Epidermal melanocyte (primary cell): Measurements from ENCODE around the gene LTO1.
A peak's percentile ranks its signal among the peaks of the same experiment; 100 is the strongest.

Experiments used
- DNase-seq: peaks from one replicate; pipeline ENCODE4 v3.0.0; 2011; ENCODE audit warnings: low spot score; ENCODE audit not compliant: insufficient read length

Gene LTO1

GRCh38 chr11:69646493-69647389 is 28.4 kb downstream of the LTO1 start:
- no peak for DNase-seq

GRCh38 chr11:69645801-69646492 is 29.2 kb downstream of the LTO1 start:
- DNase-seq: no peak

GRCh38 chr11:69644962-69645675 is 30.0 kb downstream of the LTO1 start:
- DNase-seq: peak; percentile 14

GRCh38 chr11:69644071-69644961 is 30.8 kb downstream of the LTO1 start:
- DNase-seq: peak; percentile 75

GRCh38 chr11:69643646-69644045 is 31.5 kb downstream of the LTO1 start:
- DNase-seq: no peak

- DNase-seq: peak; percentile 71
These were observed 32.1 kb downstream of the LTO1 start for GRCh38 chr11:69642913-69643632.

GRCh38 chr11:69642549-69642912 is 32.6 kb downstream of the LTO1 start:
- peak; percentile 17 for DNase-seq

- DNase-seq: no peak
These were observed 33.2 kb downstream of the LTO1 start for GRCh38 chr11:69641681-69642548.

- DNase-seq: peak; percentile 90
These were observed 34.1 kb downstream of the LTO1 start, which contains the start of gene CCND1 for GRCh38 chr11:69640995-69641581. CCND1 (plus strand) TSS chr11:69641156; CDS start chr11:69641314, 158 bp downstream.

- no peak for DNase-seq
These were observed 34.7 kb downstream of the LTO1 start for GRCh38 chr11:69640260-69640994.

GRCh38 chr11:69639831-69640230 is 35.3 kb downstream of the LTO1 start:
- no peak for DNase-seq

- DNase-seq: peak; percentile 94
These were observed 36.0 kb downstream of the LTO1 start for GRCh38 chr11:69638941-69639681.

- no peak for DNase-seq
These were observed 36.9 kb downstream of the LTO1 start for GRCh38 chr11:69637941-69638871.

GRCh38 chr11:69637198-69637940 is 37.8 kb downstream of the LTO1 start:
- DNase-seq: no peak

GRCh38 chr11:69636512-69637197 is 38.5 kb downstream of the LTO1 start:
- DNase-seq: peak; percentile 79
